A673 (cell line): ENCODE data around the gene ZC2HC1B. TPM values are rescaled to one million over a fixed set of nuclear protein-coding genes. Genes with fewer than 3 reads are reported as not detected.
A peak's percentile ranks its signal among the peaks of the same experiment; 100 is the strongest.

ENCODE experiments used
- BruUV-seq: library from RNA; stranded (reverse); fragments of 400-500 nt; replicated peaks from 2 replicates; lab custom pipeline; 2021; lab: Mats Ljungman, UMichigan
- CTCF ChIA-PET: fragments of 300-600 bp; sonication (Branson Sonifier 250); formaldehyde crosslinking; loops from one replicate; lab custom pipeline; 2022; ENCODE audit warnings: antibody characterized with exemption; lab: Charles Lee
- POLR2A ChIA-PET: fragments of 300-600 bp; sonication (Branson Sonifier 250); formaldehyde crosslinking; loops from one replicate; lab custom pipeline; 2022; ENCODE audit warnings: antibody characterized with exemption; ENCODE audit not compliant: low non-redundant PET; lab: Charles Lee
- DNase-seq: peaks from one replicate; pipeline ENCODE4 v3.0.0-alpha.2; 2015; ENCODE audit warnings: low spot score
- H3K27ac ChIP-seq: fragments of 200-600 bp; sonication (generic); 2 replicates; pipeline ENCODE4 v1.5.1; 2016; ENCODE audit warnings: mixed run types, low read depth, mild to moderate bottlenecking, mixed read lengths, antibody characterized with exemption, low read length; ENCODE audit not compliant: poor library complexity, severe bottlenecking
- H3K27me3 ChIP-seq: fragments of 200-600 bp; sonication (generic); replicated peaks from 2 replicates; pipeline ENCODE4 v1.6.1; 2017; ENCODE audit warnings: mixed run types, low read depth, mild to moderate bottlenecking, mixed read lengths, antibody characterized with exemption, low read length; ENCODE audit not compliant: insufficient read depth, poor library complexity
- H3K36me3 ChIP-seq: fragments of 200-600 bp; sonication (generic); 2 replicates; pipeline ENCODE4 v1.6.1; 2016; ENCODE audit warnings: mixed run types, mild to moderate bottlenecking, mixed read lengths, antibody characterized with exemption, low read length; ENCODE audit not compliant: insufficient read depth, poor library complexity, severe bottlenecking
- H3K4me1 ChIP-seq: fragments of 200-600 bp; sonication (generic); 2 replicates; pipeline ENCODE4 v1.6.1; 2017; ENCODE audit warnings: mixed run types, mild to moderate bottlenecking, mixed read lengths, antibody characterized with exemption, low read length; ENCODE audit not compliant: insufficient read depth, poor library complexity, severe bottlenecking
- H3K4me3 ChIP-seq: fragments of 200-600 bp; sonication (generic); 2 replicates; pipeline ENCODE4 v1.5.1; 2016; ENCODE audit warnings: low read depth, mixed run types, mild to moderate bottlenecking, mixed read lengths, low read length; ENCODE audit not compliant: poor library complexity, severe bottlenecking
- H3K9me3 ChIP-seq: fragments of 200-600 bp; sonication (generic); 2 replicates; pipeline ENCODE4 v1.6.1; 2016; ENCODE audit warnings: mixed run types, low read depth, mild to moderate bottlenecking, mixed read lengths, antibody characterized with exemption, low read length; ENCODE audit not compliant: poor library complexity, severe bottlenecking
- EZH2 ChIP-seq: fragments of 200-600 bp; sonication (generic); IDR thresholded peaks from 2 replicates; pipeline ENCODE4 v1.6.1; 2017; ENCODE audit warnings: borderline replicate concordance, low read depth, mild to moderate bottlenecking, mixed read lengths, antibody characterized with exemption, low read length; ENCODE audit not compliant: poor library complexity, severe bottlenecking
- intact Hi-C: fragments of 100-400 bp; cut with micrococcal nuclease; formaldehyde crosslinking; loops from one replicate; pipeline ENCODE4 v1.10.0; 2022; ENCODE audit not compliant: unreplicated experiment
- total RNA-seq: library from RNA; stranded (reverse); gene quantifications from 2 replicates; pipeline ENCODE4 v1.2.3, GENCODE V29; 2021
- TF ChIP-seq, protein P1 (sequence below): fragments of 300-800, 200-600 bp; sonication (generic); conservative IDR thresholded peaks from 2 replicates; pipeline ENCODE4 v1.5.1; 2017; ENCODE audit warnings: low read depth, mild to moderate bottlenecking, antibody characterized with exemption, low read length, moderate library complexity, mixed read lengths

The ZC2HC1B gene
- total RNA-seq, 1 experiment from 2014 or later = not detected

DNA sequence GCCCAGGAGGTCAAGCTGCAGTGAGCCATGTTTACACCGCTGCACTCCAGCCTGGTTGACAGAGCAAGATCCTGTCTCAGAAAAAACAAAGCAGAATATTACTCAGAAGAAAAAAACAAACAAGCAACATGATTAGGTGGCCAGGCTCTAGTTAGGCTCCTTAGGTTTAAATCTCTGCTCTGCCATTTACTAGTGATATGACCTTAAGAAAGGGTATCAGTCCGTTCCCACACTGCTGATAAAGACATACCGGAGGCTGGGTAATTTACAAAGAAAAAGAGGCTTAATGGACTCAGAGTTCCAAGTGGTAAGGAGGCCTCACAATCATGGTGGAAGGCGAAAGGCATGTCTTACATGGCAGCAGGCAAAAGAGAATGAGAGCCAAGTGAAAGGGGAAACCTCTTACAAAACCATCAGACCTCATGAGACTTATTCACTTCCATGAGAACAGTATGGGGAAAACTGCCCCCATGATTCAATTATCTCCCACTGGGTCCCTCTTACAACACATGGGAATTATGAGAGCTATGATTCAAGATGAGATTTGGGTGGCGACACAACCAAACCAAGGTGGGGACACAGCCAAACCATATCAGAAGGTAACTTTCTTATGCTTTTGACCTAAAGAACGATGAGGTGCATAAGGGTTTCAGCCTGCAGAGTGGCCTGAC, 23.5 kb upstream of the ZC2HC1B start:
- ChIA-PET POLR2A (no interaction called here), CTCF (no interaction called here)
- no peak for DNase-seq
- TF ChIP-seq, protein P1, sequence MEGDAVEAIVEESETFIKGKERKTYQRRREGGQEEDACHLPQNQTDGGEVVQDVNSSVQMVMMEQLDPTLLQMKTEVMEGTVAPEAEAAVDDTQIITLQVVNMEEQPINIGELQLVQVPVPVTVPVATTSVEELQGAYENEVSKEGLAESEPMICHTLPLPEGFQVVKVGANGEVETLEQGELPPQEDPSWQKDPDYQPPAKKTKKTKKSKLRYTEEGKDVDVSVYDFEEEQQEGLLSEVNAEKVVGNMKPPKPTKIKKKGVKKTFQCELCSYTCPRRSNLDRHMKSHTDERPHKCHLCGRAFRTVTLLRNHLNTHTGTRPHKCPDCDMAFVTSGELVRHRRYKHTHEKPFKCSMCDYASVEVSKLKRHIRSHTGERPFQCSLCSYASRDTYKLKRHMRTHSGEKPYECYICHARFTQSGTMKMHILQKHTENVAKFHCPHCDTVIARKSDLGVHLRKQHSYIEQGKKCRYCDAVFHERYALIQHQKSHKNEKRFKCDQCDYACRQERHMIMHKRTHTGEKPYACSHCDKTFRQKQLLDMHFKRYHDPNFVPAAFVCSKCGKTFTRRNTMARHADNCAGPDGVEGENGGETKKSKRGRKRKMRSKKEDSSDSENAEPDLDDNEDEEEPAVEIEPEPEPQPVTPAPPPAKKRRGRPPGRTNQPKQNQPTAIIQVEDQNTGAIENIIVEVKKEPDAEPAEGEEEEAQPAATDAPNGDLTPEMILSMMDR = no peak
- no peak for TF ChIP-seq EZH2
- H3K4me3 ChIP-seq = no peak overlapping the region
- no peaks in the 10 kb centered on the region for H3K27me3 ChIP-seq
- no peaks in the 10 kb centered on the region for H3K9me3 ChIP-seq
- peaks cover 4% of the 10 kb centered on the region for H3K4me1 ChIP-seq
- intact Hi-C loops = loop anchor here (10.0 kb wide), 1 partner anchor 166 kb away; the partner anchor contains the start of gene PHACTR2
- H3K27ac ChIP-seq = no peak overlapping the region
- H3K36me3 ChIP-seq = peaks cover 14% of the 10 kb centered on the region
- no TSS peak for BruUV-seq

DNA sequence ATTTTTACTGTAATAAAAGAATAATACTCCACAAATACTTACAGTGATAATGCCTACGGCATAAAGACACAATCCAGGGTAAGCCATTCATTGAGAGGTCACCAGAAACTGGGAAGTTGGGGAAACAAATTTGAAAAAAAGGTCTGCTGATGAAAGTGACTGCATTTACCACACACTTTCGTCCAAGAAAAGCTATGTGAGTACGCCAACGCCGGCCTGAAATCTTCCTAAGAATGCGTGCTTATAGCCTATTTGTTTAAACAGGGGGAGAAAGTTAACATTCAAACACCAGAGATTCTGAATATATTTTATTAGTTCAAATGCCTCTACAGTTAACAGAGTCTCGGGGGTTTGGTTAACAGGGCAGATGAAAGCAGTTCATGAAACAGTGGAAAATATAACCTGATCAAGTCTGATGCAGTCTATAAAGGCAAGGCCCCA, 21.8 kb upstream of the ZC2HC1B start:
- TSS peak; percentile 98 for BruUV-seq
- Histone ChIP-seq H3K9me3 (no peaks in the 10 kb centered on the region), H3K27ac (peak overlapping the region; percentile 86), H3K36me3 (peaks cover 31% of the 10 kb centered on the region), H3K4me1 (peaks cover 4% of the 10 kb centered on the region), H3K27me3 (no peaks in the 10 kb centered on the region), H3K4me3 (peak overlapping the region; percentile 68)
- ChIA-PET POLR2A (no interaction called here), CTCF (interaction anchor here (0.6 kb wide), 1 partner anchor 267 kb away, joined by 3 read pairs; no protein-coding TSS in a partner anchor)
- DNase-seq = no peak
- intact Hi-C loops = loop anchor here (10.0 kb wide), 1 partner anchor 168 kb away; the partner anchor contains the start of gene PHACTR2
- TF ChIP-seq EZH2 = no peak
- TF ChIP-seq, protein P1 = no peak

DNA sequence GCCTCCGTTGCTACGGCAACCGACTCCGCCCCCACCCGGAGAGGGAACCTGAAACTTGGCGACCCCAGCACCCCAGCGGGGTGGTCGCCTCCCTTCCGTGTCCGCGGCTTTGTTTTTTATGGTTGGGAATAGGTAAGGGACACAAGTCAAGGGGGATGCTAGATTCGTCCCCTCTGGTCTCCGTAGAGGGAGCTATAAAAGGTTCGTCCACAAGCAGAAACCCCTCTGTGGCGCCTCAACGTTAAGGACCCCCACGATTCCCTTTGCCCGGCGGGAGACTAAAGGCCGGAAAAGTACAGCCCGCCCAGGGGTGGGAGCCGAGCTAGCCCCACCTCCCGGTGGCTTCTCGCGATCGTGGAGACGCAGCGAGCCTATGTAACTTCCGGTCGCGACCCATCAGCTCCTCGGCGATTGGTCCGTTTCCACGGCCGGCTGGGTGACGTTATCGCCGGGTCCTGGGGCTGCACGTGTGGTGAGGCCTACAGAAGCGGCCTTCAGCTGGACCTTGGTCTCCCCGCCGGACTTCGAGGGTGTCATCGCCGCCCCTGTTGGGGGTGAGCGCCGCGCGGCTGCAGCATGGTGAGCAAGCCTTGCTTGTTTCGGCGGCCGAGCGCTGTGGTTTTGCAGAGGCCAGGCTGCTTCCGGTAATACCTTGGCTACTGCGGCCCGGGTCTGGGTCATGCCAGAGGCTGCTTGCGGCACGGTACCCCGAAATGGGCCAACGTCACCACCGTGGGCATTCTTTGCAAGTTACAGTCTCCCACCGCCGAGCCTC, 21.2 kb upstream of the ZC2HC1B start, which contains the start of gene LTV1:
LTV1 (plus strand) TSS at position 437 of the 775 bp plus-strand sequence; CDS start at position 577, 140 bp downstream.
- TF ChIP-seq, protein P1 = no peak
- no peak for TF ChIP-seq EZH2
- H3K4me1 ChIP-seq = peaks cover 4% of the 10 kb centered on the region

More for the DNA sequence above, 21.2 kb upstream of the ZC2HC1B start, which contains the start of gene LTV1:
- H3K27me3 ChIP-seq = no peaks in the 10 kb centered on the region
- ChIA-PET CTCF (interaction anchor here (0.6 kb wide), 1 partner anchor 268 kb away, joined by 3 read pairs; no protein-coding TSS in a partner anchor), POLR2A (no interaction called here)
- BruUV-seq = no TSS peak
- DNase-seq = peak; percentile 97
- peaks cover 37% of the 10 kb centered on the region for H3K36me3 ChIP-seq
- H3K9me3 ChIP-seq = no peaks in the 10 kb centered on the region
- H3K27ac ChIP-seq = peak within 1 kb of the TSS; percentile 86
- peak within 1 kb of the TSS; percentile 68 for H3K4me3 ChIP-seq
- intact Hi-C loops = loop anchor here (10.0 kb wide), 1 partner anchor 168 kb away; the partner anchor contains the start of gene PHACTR2
